Lower lobe of right lung (tissue), 2 donors: Measurements from ENCODE around the gene MED9. TPM values are rescaled to one million over a fixed set of nuclear protein-coding genes. Genes with fewer than 3 reads are reported as not detected.
A peak's percentile ranks its signal among the peaks of the same experiment; 100 is the strongest.

ENCODE experiments used
- ATAC-seq, 2 donors: fragments of 200-7000 bp; cut with Tn5 transposase; one replicate each; pipeline ENCODE4 v1.9.1; 2020 to 2022; ENCODE audit warnings: mild to moderate bottlenecking in 2 of 2, moderate library complexity in 2 of 2
- DNase-seq: peaks from one replicate; pipeline ENCODE4 v3.0.0-alpha.2; 2020
- H3K27ac ChIP-seq: fragments of 200-600 bp; one replicate; pipeline ENCODE4 v1.8.0; 2022
- H3K27me3 ChIP-seq: fragments of 200-600 bp; one replicate; pipeline ENCODE4 v1.8.0; 2022; ENCODE audit warnings: low read depth
- H3K36me3 ChIP-seq: fragments of 200-600 bp; one replicate; pipeline ENCODE4 v1.8.0; 2022; ENCODE audit warnings: mild to moderate bottlenecking
- H3K4me1 ChIP-seq: fragments of 200-600 bp; one replicate; pipeline ENCODE4 v1.8.0; 2022
- H3K4me3 ChIP-seq: fragments of 200-600 bp; one replicate; pipeline ENCODE4 v1.8.0; 2022; ENCODE audit warnings: mild to moderate bottlenecking
- H3K9me3 ChIP-seq: fragments of 200-600 bp; one replicate; pipeline ENCODE4 v1.8.0; 2022
- intact Hi-C: fragments of 100-400 bp; cut with DNase I; formaldehyde crosslinking; loops from one replicate; pipeline ENCODE4 v1.11.0; 2022
- total RNA-seq: library from RNA; stranded (reverse); fragmentation: NEBNext Ultra II Directional; extraction: Animal tissue kit (Norgen Biotek cat#: 25700); gene quantifications from one replicate; pipeline ENCODE4 v1.2.1, GENCODE V29; 2021
- TF ChIP-seq, protein P1 (sequence below): fragments of 200-600 bp; IDR thresholded peaks from one replicate; pipeline ENCODE4 v1.8.0; 2022; ENCODE audit warnings: antibody characterized with exemption, mild to moderate bottlenecking
- donor health status: DM: no; HTN: yes; CAD: no; lungs with severe emphysema.

The MED9 gene
- total RNA-seq, 1 donor from 2014 or later = 14.5 TPM

DNA sequence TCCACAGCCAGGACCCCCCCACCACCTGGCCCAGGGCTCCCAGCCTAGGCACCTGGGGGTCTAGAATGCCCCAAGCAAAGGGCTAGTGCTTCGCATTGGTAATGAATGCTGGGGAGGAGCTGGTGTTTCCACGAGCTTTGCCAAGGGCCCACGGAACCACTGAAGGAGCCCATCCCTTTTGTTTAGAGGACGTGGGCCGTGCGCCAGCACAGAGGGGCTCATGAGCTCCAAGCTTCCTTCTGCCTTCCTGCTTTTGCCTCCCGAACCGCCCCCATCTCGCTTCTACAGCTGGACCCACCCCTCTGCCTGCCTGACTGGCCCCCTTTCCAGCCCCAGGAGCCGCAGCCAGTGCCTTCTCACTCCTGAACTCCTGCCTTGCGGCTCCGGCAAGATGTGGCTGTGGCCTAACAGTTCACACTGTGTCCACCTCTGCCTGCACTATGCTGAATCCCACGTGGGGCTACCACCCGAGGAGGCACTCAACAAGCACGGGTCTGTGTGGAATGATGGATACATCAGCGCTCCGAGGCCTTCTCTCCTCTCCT is 51.2 kb downstream of the MED9 start:
- peaks cover 12% of the 10 kb centered on the region for H3K4me1 ChIP-seq
- no peaks in the 10 kb centered on the region for H3K36me3 ChIP-seq
- H3K27ac ChIP-seq = no peak overlapping the region

DNA sequence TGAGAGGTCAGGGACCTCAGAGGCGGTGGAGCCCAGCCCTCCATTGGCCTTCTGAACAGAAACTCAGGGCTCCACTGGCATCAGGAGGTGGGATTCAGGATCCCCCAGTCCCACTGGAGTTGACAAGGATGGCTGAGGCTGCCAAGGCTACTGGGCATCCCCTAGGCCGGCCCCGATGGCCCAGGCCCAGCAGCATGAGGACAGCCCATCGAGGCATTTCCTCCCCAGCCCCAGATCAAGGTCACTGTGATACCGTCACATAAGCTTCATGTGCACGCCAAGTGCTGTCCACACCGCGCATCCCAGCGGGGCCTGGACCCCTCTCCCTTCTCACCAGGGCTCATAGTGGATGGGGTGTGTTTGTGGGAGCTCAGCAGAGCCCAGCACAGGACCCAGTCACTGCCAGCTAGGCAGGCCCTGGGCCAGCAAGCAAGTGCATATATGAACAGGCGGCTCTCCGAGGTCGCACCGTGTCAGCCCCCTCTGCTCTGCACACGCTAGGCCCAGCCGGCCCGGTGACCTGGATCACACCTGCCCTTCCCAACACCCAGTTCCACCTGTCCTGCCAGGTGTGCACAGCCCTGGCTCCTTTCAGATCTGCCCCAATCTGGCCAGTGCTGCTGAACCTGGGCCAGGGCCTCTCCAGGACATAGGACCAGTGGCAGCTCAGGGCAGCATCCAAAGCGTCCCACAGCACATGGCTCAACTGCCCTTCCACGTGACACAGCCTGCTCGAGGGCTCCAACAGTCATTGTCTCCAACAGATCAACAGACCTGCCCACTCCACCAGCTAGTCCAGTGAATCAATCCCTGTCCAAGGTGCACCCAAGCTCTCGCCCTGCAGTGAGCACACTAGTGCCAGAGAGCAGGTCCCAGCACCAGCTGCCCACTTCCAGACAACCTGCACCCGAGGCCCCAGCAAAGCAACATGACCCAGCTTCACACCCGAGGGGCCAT is 52.2 kb downstream of the MED9 start:
- Histone ChIP-seq H3K4me1 (peaks cover 12% of the 10 kb centered on the region), H3K27ac (no peak overlapping the region), H3K9me3 (no peaks in the 10 kb centered on the region), H3K27me3 (no peaks in the 10 kb centered on the region), H3K4me3 (no peak overlapping the region), H3K36me3 (no peaks in the 10 kb centered on the region)
- no peak for DNase-seq
- ATAC-seq = no peak
- TF ChIP-seq, protein P1, sequence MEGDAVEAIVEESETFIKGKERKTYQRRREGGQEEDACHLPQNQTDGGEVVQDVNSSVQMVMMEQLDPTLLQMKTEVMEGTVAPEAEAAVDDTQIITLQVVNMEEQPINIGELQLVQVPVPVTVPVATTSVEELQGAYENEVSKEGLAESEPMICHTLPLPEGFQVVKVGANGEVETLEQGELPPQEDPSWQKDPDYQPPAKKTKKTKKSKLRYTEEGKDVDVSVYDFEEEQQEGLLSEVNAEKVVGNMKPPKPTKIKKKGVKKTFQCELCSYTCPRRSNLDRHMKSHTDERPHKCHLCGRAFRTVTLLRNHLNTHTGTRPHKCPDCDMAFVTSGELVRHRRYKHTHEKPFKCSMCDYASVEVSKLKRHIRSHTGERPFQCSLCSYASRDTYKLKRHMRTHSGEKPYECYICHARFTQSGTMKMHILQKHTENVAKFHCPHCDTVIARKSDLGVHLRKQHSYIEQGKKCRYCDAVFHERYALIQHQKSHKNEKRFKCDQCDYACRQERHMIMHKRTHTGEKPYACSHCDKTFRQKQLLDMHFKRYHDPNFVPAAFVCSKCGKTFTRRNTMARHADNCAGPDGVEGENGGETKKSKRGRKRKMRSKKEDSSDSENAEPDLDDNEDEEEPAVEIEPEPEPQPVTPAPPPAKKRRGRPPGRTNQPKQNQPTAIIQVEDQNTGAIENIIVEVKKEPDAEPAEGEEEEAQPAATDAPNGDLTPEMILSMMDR = no peak
- intact Hi-C loops = no loop called here

More for the DNA sequence above, 51.2 kb downstream of the MED9 start:
- TF ChIP-seq, protein P1 = no peak
- H3K9me3 ChIP-seq = no peaks in the 10 kb centered on the region
- ATAC-seq = no peak
- no peak overlapping the region for H3K4me3 ChIP-seq
- intact Hi-C loops = no loop called here
- no peaks in the 10 kb centered on the region for H3K27me3 ChIP-seq
- no peak for DNase-seq

DNA sequence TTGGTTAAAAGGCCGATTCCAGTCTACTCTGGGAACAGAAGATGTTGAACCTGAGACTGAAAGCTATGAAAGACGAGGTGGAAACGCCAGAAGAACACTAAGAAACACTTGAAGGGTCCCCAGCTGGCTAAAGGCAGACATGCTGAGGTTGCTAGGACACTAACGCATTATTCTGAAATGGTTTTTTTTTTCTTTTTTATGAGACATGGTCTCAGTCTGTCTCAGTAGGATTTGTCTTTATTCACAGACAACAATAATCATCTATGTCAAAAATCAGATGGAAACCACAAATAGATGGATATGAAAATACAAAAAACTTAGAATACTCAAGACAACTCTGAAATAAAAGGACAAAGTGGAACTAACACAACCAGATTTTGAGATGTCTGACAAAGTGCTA is 54.4 kb downstream of the MED9 start:
- Histone ChIP-seq H3K4me3 (no peak overlapping the region), H3K9me3 (no peaks in the 10 kb centered on the region), H3K27ac (no peak overlapping the region), H3K36me3 (no peaks in the 10 kb centered on the region), H3K4me1 (peaks cover 16% of the 10 kb centered on the region), H3K27me3 (no peaks in the 10 kb centered on the region)
- intact Hi-C loops = no loop called here
- TF ChIP-seq, protein P1 = no peak
- ATAC-seq (no peak), DNase-seq (no peak)

DNA sequence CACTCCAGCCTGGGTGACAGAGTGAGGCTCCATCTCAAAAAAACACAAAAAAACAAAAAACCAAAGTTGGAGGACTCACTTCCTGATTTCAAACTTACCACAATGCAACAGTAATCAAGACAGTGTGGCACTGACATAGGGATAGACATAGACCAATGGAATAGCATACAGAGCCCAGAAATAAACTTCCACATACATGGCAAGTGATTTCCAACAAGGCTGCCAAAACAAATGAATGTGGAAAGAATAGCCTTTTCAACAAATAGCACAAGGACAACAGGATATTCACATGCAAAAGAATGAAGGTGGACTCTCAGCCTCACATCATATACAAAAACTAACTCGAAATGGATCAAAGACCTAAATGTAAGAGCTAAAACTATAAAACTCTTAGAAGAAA is 56.2 kb downstream of the MED9 start:
- TF ChIP-seq, protein P1 = no peak
- Histone ChIP-seq H3K36me3 (no peaks in the 10 kb centered on the region), H3K9me3 (no peaks in the 10 kb centered on the region), H3K27me3 (no peaks in the 10 kb centered on the region), H3K4me3 (no peak overlapping the region), H3K27ac (no peak overlapping the region), H3K4me1 (peaks cover 13% of the 10 kb centered on the region)
- ATAC-seq (no peak), DNase-seq (no peak)
- intact Hi-C loops = no loop called here

DNA sequence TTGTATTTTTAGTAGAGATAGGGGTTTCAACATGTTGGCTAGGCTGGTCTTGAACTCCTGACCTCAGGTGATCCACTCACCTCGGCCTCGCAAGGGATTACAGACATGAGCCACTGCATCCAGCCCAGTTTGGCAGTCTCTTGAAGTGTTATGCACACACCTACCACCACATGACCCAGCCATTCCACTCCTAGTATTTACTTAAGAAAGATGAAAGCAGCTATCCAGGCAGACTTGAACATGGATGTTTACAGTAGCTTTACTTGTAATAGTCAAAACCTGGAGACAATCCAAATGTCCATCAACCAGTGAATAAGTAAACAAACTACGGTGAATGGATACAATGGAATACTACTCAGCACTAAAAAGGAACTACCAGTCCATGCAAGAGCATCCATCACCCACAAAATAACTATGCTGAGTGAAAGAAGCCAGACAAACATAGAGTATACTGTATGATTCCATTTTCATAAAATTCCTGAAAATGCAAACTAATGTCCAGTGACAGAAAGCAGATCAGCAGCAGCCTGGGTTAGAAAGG is 57.2 kb downstream of the MED9 start:
- intact Hi-C loops = no loop called here
- peak; percentile 81 to 82 for ATAC-seq
- no peak overlapping the region for H3K4me3 ChIP-seq

More for the DNA sequence above, 57.2 kb downstream of the MED9 start:
- H3K4me1 ChIP-seq = peaks cover 12% of the 10 kb centered on the region
- DNase-seq = no peak
- no peaks in the 10 kb centered on the region for H3K9me3 ChIP-seq
- TF ChIP-seq, protein P1 = no peak
- H3K27me3 ChIP-seq = no peaks in the 10 kb centered on the region
- no peaks in the 10 kb centered on the region for H3K36me3 ChIP-seq
- H3K27ac ChIP-seq = no peak overlapping the region
